ENCODE data around the gene EEPD1. TPM values are rescaled to one million over a fixed set of nuclear protein-coding genes. Genes with fewer than 3 reads are reported as not detected.

The EEPD1 gene
- total RNA-seq, 1 experiment from 2014 or later = 7.8 TPM

DNA sequence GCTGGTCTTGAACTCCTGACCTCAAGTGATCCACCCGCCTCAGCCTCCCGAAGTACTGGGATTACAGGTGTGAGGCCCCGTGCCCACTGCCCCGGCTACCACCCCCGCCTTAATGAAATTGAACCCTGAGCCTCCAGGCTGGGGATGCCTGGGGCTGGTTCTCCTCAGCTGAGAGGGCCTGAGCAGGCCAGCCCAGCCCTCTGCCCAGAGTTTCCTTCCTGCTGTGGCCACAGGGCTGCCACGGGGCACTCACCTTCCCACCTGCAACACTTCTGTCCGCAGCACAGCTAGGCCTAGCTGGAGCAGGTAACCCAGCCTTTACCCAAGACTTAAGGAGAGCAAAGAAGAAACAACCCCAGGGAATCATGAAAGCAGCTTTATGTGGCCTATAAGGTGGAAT, 158.5 kb downstream of the EEPD1 start:
- POLR2A ChIA-PET = no interaction called here
- Mint-ChIP-seq H3K9me3 (no peaks in the 10 kb centered on the region), H3K4me1 (peaks cover 18% of the 10 kb centered on the region), H3K4me3 (no peak overlapping the region), H3K27me3 (ENCODE audit: low read depth) (no peaks in the 10 kb centered on the region), H3K27ac (no peak overlapping the region), H3K36me3 (no peaks in the 10 kb centered on the region)
- ATAC-seq = no peak
- DNase-seq (ENCODE audit: low spot score) = no peak
- CTCF ChIA-PET = no interaction called here
- no peak for TF ChIP-seq ZBTB21 (CRISPR knock-in tag; IDR thresholded peaks at IDR 0.05; ENCODE audit: borderline replicate concordance)
- no peak for TF ChIP-seq IRF2 (CRISPR knock-in tag; IDR thresholded peaks at IDR 0.05; ENCODE audit: borderline replicate concordance, low read depth)
- no peak for TF ChIP-seq ETV6 (CRISPR knock-in tag; IDR thresholded peaks at IDR 0.05)
- TF ChIP-seq, protein P1, sequence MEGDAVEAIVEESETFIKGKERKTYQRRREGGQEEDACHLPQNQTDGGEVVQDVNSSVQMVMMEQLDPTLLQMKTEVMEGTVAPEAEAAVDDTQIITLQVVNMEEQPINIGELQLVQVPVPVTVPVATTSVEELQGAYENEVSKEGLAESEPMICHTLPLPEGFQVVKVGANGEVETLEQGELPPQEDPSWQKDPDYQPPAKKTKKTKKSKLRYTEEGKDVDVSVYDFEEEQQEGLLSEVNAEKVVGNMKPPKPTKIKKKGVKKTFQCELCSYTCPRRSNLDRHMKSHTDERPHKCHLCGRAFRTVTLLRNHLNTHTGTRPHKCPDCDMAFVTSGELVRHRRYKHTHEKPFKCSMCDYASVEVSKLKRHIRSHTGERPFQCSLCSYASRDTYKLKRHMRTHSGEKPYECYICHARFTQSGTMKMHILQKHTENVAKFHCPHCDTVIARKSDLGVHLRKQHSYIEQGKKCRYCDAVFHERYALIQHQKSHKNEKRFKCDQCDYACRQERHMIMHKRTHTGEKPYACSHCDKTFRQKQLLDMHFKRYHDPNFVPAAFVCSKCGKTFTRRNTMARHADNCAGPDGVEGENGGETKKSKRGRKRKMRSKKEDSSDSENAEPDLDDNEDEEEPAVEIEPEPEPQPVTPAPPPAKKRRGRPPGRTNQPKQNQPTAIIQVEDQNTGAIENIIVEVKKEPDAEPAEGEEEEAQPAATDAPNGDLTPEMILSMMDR (IDR thresholded peaks at IDR 0.05) = no peak

DNA sequence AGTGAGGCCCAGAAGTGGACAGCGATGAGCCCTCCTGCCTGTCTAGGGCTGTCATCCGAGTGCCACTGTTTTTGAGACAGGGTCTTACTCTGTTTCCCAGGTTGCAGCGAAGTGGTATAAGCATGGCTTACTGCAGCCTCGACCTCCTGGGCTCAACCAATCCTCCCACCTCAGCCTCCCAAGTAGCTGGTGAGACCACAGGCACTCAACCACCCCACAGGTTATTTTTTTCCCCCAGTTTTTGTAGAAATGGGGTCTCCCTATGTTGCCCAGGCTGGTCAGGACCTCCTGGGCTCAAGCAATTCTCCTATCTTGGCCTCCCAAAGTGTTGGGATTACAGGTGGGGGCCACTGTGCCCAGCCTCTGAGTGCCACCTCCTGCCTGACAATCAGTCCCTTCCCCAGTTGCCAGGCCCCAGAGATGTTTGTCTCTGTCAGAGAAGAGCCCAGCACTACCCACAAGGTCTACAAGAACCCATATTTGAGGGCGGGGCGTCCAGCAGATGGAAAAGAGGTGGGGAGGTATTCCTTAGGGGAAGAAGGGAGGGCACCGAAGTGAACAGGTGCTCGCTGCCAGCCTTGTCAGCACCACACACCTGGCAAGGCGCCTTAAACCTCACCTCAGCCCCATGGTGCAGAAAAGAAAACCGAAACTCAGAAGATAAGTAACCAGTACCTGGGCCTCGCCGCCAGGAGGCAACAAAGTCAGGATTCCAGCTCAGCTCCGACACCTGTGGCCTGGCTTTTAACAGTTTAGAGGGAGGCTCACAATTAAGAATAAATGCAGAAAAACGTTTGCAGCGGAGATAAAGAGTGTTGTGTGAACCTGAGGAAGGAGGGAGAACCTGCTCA, 159.2 kb downstream of the EEPD1 start:
- TF ChIP-seq JAZF1 (CRISPR knock-in tag; IDR thresholded peaks at IDR 0.05) = no peak
- no peak for TF ChIP-seq ZNF263 (CRISPR knock-in tag; IDR thresholded peaks at IDR 0.05; ENCODE audit: low read depth)
- TF ChIP-seq, protein P2, sequence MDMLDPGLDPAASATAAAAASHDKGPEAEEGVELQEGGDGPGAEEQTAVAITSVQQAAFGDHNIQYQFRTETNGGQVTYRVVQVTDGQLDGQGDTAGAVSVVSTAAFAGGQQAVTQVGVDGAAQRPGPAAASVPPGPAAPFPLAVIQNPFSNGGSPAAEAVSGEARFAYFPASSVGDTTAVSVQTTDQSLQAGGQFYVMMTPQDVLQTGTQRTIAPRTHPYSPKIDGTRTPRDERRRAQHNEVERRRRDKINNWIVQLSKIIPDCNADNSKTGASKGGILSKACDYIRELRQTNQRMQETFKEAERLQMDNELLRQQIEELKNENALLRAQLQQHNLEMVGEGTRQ (CRISPR knock-in tag; IDR thresholded peaks at IDR 0.05) = no peak
- TF ChIP-seq FOXJ3 (CRISPR knock-in tag; IDR thresholded peaks at IDR 0.05; ENCODE audit: borderline replicate concordance) = no peak
- no peak for TF ChIP-seq OVOL2 (CRISPR knock-in tag; IDR thresholded peaks at IDR 0.05; ENCODE audit: borderline replicate concordance)
- TF ChIP-seq, protein P3, sequence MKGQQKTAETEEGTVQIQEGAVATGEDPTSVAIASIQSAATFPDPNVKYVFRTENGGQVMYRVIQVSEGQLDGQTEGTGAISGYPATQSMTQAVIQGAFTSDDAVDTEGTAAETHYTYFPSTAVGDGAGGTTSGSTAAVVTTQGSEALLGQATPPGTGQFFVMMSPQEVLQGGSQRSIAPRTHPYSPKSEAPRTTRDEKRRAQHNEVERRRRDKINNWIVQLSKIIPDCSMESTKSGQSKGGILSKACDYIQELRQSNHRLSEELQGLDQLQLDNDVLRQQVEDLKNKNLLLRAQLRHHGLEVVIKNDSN (CRISPR knock-in tag; IDR thresholded peaks at IDR 0.05) = no peak
- TF ChIP-seq, protein P4, sequence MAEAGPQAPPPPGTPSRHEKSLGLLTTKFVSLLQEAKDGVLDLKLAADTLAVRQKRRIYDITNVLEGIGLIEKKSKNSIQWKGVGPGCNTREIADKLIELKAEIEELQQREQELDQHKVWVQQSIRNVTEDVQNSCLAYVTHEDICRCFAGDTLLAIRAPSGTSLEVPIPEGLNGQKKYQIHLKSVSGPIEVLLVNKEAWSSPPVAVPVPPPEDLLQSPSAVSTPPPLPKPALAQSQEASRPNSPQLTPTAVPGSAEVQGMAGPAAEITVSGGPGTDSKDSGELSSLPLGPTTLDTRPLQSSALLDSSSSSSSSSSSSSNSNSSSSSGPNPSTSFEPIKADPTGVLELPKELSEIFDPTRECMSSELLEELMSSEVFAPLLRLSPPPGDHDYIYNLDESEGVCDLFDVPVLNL (CRISPR knock-in tag; IDR thresholded peaks at IDR 0.05; ENCODE audit: borderline replicate concordance, low read depth) = no peak
- no peak for TF ChIP-seq ZNF219 (CRISPR knock-in tag; IDR thresholded peaks at IDR 0.05; ENCODE audit: borderline replicate concordance)
- H3K27ac Mint-ChIP-seq = no peak overlapping the region
- no peaks in the 10 kb centered on the region for H3K27me3 Mint-ChIP-seq (ENCODE audit: low read depth)
- CTCF ChIA-PET = interaction anchor here (0.6 to 1.4 kb wide), 15 partner anchors 8 to 327 kb away, joined by 3 to 9 read pairs (median 3); no protein-coding TSS in a partner anchor
- ATAC-seq = peak; percentile 80
- POLR2A ChIA-PET = interaction anchor here (0.5 kb wide), 1 partner anchor 286 kb away, joined by 3 read pairs; no protein-coding TSS in a partner anchor
- no peaks in the 10 kb centered on the region for H3K36me3 Mint-ChIP-seq
- peaks cover 18% of the 10 kb centered on the region for H3K4me1 Mint-ChIP-seq
- peak; percentile 68 for DNase-seq (ENCODE audit: low spot score)
- no peaks in the 10 kb centered on the region for H3K9me3 Mint-ChIP-seq
- H3K4me3 Mint-ChIP-seq = no peak overlapping the region

DNA sequence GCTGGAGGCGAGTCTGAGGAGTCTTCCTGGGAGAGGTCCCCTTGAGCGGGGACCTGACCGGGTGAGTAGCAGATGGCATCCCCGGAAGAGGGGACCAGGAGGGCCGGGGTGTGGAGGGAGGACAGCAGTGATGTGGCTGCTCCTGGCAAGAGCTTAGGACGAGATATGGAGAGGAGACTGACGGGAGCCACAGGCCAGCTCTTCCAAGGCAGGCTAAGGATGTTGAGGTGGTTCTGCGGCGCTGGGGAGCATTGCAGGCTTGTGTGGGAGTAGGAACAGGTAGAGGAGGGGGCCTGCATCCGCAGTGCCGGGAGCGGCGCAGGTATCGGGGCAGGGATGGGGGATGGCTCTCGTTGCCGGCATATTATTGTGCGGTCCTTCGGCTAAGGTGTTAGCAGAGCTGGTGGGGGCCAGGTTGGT, 159.9 kb downstream of the EEPD1 start:
- ATAC-seq (peak; percentile 20), DNase-seq (ENCODE audit: low spot score) (no peak)
- ChIA-PET CTCF (interaction anchor here (0.6 to 1.4 kb wide), 16 partner anchors 9 to 364 kb away, joined by 3 to 9 read pairs (median 4); no protein-coding TSS in a partner anchor), POLR2A (no interaction called here)
- no peaks in the 10 kb centered on the region for H3K27me3 Mint-ChIP-seq (ENCODE audit: low read depth)
- TF ChIP-seq, protein P5, sequence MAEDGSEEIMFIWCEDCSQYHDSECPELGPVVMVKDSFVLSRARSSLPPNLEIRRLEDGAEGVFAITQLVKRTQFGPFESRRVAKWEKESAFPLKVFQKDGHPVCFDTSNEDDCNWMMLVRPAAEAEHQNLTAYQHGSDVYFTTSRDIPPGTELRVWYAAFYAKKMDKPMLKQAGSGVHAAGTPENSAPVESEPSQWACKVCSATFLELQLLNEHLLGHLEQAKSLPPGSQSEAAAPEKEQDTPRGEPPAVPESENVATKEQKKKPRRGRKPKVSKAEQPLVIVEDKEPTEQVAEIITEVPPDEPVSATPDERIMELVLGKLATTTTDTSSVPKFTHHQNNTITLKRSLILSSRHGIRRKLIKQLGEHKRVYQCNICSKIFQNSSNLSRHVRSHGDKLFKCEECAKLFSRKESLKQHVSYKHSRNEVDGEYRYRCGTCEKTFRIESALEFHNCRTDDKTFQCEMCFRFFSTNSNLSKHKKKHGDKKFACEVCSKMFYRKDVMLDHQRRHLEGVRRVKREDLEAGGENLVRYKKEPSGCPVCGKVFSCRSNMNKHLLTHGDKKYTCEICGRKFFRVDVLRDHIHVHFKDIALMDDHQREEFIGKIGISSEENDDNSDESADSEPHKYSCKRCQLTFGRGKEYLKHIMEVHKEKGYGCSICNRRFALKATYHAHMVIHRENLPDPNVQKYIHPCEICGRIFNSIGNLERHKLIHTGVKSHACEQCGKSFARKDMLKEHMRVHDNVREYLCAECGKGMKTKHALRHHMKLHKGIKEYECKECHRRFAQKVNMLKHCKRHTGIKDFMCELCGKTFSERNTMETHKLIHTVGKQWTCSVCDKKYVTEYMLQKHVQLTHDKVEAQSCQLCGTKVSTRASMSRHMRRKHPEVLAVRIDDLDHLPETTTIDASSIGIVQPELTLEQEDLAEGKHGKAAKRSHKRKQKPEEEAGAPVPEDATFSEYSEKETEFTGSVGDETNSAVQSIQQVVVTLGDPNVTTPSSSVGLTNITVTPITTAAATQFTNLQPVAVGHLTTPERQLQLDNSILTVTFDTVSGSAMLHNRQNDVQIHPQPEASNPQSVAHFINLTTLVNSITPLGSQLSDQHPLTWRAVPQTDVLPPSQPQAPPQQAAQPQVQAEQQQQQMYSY (CRISPR knock-in tag; IDR thresholded peaks at IDR 0.05) = no peak
- TF ChIP-seq SMAD3 (CRISPR knock-in tag; IDR thresholded peaks at IDR 0.05; ENCODE audit: borderline replicate concordance) = no peak
- no peak for TF ChIP-seq MYBL2 (CRISPR knock-in tag; IDR thresholded peaks at IDR 0.05)
- no peak for TF ChIP-seq SOX15 (CRISPR knock-in tag; IDR thresholded peaks at IDR 0.05)
- no peak for TF ChIP-seq TCF7 (CRISPR knock-in tag; IDR thresholded peaks at IDR 0.05; ENCODE audit: low read depth)
- TF ChIP-seq MXD4 (CRISPR knock-in tag; IDR thresholded peaks at IDR 0.05; ENCODE audit: borderline replicate concordance) = no peak
- no peak for TF ChIP-seq ZNF423 (CRISPR knock-in tag; IDR thresholded peaks at IDR 0.05)
- TF ChIP-seq GABPB1 (CRISPR knock-in tag; IDR thresholded peaks at IDR 0.05) = no peak
- H3K4me3 Mint-ChIP-seq = no peak overlapping the region
- no peaks in the 10 kb centered on the region for H3K9me3 Mint-ChIP-seq
- no peaks in the 10 kb centered on the region for H3K36me3 Mint-ChIP-seq
- H3K4me1 Mint-ChIP-seq = peaks cover 18% of the 10 kb centered on the region
- no peak overlapping the region for H3K27ac Mint-ChIP-seq
